NB4 (cell line): ENCODE data around the gene SOWAHB.

Source experiments
- POLR2A ChIP-seq: IDR thresholded peaks from 2 replicates; pipeline ENCODE4 v1.6.1; 2011; ENCODE audit warnings: mild to moderate bottlenecking; ENCODE audit not compliant: insufficient read length; ENCODE audit errors: extremely low read depth
- TF ChIP-seq, protein P1 (sequence below): IDR thresholded peaks from one replicate; pipeline ENCODE4 v1.5.1; 2012; ENCODE audit warnings: low read depth, low read length
- TF ChIP-seq, protein P2 (sequence below): IDR thresholded peaks from 2 replicates; pipeline ENCODE4 v1.6.1; 2011; ENCODE audit warnings: low read depth, low read length

- TF ChIP-seq, protein P1, sequence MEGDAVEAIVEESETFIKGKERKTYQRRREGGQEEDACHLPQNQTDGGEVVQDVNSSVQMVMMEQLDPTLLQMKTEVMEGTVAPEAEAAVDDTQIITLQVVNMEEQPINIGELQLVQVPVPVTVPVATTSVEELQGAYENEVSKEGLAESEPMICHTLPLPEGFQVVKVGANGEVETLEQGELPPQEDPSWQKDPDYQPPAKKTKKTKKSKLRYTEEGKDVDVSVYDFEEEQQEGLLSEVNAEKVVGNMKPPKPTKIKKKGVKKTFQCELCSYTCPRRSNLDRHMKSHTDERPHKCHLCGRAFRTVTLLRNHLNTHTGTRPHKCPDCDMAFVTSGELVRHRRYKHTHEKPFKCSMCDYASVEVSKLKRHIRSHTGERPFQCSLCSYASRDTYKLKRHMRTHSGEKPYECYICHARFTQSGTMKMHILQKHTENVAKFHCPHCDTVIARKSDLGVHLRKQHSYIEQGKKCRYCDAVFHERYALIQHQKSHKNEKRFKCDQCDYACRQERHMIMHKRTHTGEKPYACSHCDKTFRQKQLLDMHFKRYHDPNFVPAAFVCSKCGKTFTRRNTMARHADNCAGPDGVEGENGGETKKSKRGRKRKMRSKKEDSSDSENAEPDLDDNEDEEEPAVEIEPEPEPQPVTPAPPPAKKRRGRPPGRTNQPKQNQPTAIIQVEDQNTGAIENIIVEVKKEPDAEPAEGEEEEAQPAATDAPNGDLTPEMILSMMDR = no peak
- no peak for TF ChIP-seq POLR2A
- TF ChIP-seq, protein P2, sequence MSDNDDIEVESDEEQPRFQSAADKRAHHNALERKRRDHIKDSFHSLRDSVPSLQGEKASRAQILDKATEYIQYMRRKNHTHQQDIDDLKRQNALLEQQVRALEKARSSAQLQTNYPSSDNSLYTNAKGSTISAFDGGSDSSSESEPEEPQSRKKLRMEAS = no peak
Observed at GRCh38 chr4:76931087-76931486, 33.1 kb upstream of the SOWAHB start.
